Activated CD4-positive, alpha-beta T cell treated with anti-CD3 and anti-CD28 coated beads for 4 hours (primary cell): Measurements from ENCODE around the gene RGS16.
A peak's percentile ranks its signal among the peaks of the same experiment; 100 is the strongest.

Source experiments
- DNase-seq, 2 donors: peaks; one replicate each; pipeline ENCODE4 v3.0.0-alpha.2; 2020

Gene RGS16

GRCh38 chr1:182607566-182607965 is 3.4 kb upstream of the RGS16 start:
- DNase-seq, result no peak

- DNase-seq, result no peak
Measured at GRCh38 chr1:182603646-182604174, 479 bp downstream of the RGS16 start.

- no peak for DNase-seq
Measured at GRCh38 chr1:182602935-182603645, 1.1 kb downstream of the RGS16 start.

- DNase-seq, result no peak
Measured at GRCh38 chr1:182601913-182602312, 2.3 kb downstream of the RGS16 start.

- peak; percentile 72 to 76 for DNase-seq
Measured at GRCh38 chr1:182601416-182601786, 2.8 kb downstream of the RGS16 start.

- DNase-seq, result no peak
Measured at GRCh38 chr1:182600745-182601415, 3.3 kb downstream of the RGS16 start.

GRCh38 chr1:182600036-182600713 is 4.0 kb downstream of the RGS16 start:
- DNase-seq, result no peak

GRCh38 chr1:182599339-182599738 is 4.8 kb downstream of the RGS16 start:
- no peak for DNase-seq

- DNase-seq, result no peak
Measured at GRCh38 chr1:182598296-182598695, 5.9 kb downstream of the RGS16 start.

- no peak for DNase-seq
Measured at GRCh38 chr1:182596934-182597333, 7.3 kb downstream of the RGS16 start.

GRCh38 chr1:182595641-182596240 is 8.4 kb downstream of the RGS16 start:
- peak; percentile 53 to 75 for DNase-seq

- no peak for DNase-seq
Measured at GRCh38 chr1:182589931-182590330, 14.3 kb downstream of the RGS16 start.

GRCh38 chr1:182589520-182589919 is 14.7 kb downstream of the RGS16 start:
- DNase-seq, result no peak

- peak; percentile 55 to 59 for DNase-seq
Measured at GRCh38 chr1:182588500-182589396, 15.4 kb downstream of the RGS16 start, which contains the start of gene RNASEL. Gene RNASEL (minus strand): TSS chr1:182589256. CDS start chr1:182586806, 2,450 bp downstream.

GRCh38 chr1:182587666-182588499 is 16.3 kb downstream of the RGS16 start:
- no peak for DNase-seq

- DNase-seq, result no peak
Measured at GRCh38 chr1:182587093-182587492, 17.1 kb downstream of the RGS16 start.

GRCh38 chr1:182586380-182586779 is 17.8 kb downstream of the RGS16 start:
- DNase-seq, result no peak

GRCh38 chr1:182584746-182585145 is 19.4 kb downstream of the RGS16 start:
- no peak for DNase-seq

GRCh38 chr1:182580736-182581135 is 23.5 kb downstream of the RGS16 start:
- no peak for DNase-seq

GRCh38 chr1:182575540-182576149 is 28.5 kb downstream of the RGS16 start:
- no peak for DNase-seq

- no peak for DNase-seq
Measured at GRCh38 chr1:182574156-182574555, 30.0 kb downstream of the RGS16 start.
